NCI-H2081 (cell line): ENCODE results near the gene PAEP.
"Not testable (repeated sequence)": the region's sequence is repeated elsewhere in the genome, so short reads cannot be mapped to it uniquely, and the experiment has no call there.

Experiments used
- DNase-seq, 2 experiments: peaks; one replicate each; lab custom pipeline; 2025; lab: John Stamatoyannopoulos, UW

Gene PAEP

GRCh38 chr9:135526089-135526729 is 35.3 kb upstream of the PAEP start:
- DNase-seq: no peak

GRCh38 chr9:135526730-135527571 is 34.6 kb upstream of the PAEP start:
- DNase-seq: no peak

DNA sequence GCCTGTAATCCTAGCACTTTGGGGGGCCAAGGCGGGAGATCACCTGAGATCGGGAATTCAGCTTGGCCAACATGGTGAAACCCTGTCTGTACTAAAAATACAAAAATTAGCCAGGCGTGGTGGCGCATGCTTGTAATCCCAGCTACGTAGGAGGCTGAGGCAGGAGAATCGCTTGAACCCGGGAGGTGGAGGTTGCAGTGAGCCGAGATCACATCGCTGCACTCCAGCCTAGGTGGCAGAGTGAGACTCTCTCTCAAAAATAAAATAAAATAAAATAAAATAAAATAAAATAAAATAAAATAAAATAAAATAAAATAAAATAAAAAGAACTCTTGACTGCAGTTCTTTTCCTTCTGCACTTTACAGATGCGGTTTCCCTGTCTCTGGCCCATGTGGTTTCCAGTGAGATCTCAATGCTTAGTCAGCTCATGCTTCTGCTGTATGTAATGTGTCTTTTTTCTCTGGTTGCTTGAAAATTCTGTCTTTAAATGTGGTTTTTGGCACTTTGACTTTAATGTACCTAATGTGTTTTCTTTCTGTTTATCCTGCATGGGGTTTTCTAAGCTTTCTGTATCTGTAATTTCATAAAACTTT is 32.6 kb upstream of the PAEP start:
- not testable (repeated sequence) for DNase-seq

DNA sequence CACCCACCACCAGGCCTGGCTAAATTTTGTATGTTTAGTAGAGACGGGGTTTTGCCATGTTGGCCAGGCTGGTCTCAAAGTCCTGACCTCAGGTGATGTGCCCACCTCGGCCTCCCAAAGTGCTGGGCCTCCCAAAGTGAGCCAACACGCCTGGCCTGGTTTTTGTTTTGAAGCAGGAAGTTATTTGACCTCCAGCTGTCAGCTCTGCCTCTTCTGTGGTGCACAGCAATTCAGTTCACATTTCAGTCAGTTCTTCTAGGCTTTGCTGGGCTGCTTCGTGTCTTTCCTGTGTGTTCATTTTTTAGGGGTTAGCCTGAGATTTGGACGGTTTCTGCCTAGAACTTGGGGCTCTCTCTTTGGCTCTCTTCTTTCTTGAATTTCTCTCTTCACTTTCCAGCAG is 31.4 kb upstream of the PAEP start:
- DNase-seq: no peak

DNA sequence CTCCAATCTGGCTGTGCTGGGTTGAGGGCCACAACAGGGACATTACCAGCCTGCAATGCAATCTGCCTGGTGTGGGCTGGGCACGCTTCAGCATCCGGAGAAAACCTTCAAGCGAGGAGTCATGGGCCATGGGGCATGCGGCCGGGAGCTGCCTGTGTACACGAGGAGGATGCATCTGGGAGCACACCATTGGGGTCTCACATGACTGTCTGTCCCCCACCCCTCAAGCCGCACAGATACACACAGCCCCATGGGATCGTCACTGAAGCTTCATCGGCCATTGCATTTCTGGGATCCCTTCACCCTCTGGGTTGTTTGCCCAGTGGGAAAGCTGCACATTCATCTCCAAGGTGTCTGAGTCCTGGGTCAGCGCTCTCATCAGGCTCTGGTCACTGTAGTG is 30.5 kb upstream of the PAEP start:
- DNase-seq: no peak

DNA sequence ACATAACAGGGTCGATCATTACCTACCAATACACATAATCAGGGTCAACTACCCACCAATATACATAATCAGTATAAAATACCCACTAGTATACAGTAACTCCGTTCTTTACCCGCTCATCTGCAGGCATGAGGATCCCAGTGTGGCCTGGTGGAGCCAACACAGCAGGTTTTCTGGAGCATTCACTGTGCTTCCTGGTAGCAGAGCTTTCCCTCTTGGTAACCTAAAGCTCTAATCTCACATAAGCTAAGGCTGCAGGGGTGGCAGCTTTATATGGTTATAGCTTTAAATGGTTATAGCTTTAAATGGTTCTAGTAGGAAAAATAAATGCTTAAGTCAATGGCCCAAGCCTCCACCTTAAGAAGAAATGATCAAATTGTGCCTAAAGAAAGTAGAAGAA is 28.4 kb upstream of the PAEP start:
- DNase-seq: no peak

- DNase-seq: no peak
Observed at GRCh38 chr9:135533674-135534073, 27.9 kb upstream of the PAEP start.

- DNase-seq: not testable (repeated sequence)
Observed at GRCh38 chr9:135534192-135534711, 27.3 kb upstream of the PAEP start.

- not testable (repeated sequence) for DNase-seq
Observed at GRCh38 chr9:135534826-135535225, 26.7 kb upstream of the PAEP start.

DNA sequence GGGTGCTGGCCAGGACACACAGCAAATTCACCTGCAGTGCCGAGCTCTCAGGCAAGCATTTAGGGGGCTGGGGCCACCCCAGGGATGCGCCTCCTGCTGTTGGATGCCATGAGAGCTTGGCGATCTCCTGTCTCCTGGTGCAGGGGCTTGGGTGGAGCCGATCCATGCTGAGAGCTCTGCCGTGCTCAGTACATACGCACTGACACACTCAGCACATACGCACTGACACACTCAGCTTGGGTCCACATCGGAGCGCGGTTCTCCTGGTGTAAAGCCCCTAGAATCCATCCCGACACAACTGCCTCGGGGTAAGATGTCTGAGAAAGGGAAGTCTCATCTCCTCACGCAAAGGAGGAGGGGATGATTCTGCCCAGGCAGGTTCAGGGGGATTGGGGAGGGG is 25.9 kb upstream of the PAEP start:
- not testable (repeated sequence) for DNase-seq

DNA sequence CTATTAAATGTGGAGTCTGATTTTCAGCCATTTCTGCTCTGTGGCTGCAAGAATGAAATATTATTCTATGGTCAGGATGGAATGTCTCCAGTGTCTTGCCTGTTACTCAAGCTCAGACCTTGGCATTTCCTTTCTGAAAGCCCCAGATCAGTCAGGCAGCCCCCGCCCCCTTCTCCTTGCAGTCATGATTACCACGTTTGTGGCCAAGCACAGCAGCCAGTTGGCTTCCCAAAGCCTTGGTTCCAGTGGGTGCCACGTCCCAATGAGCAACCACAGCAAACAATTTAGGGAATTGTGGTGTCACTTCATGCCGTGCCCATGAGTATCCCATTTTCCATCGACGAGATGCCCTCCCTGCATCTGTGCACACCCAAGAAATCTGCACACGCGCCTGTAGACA is 25.3 kb upstream of the PAEP start:
- DNase-seq: no peak

DNA sequence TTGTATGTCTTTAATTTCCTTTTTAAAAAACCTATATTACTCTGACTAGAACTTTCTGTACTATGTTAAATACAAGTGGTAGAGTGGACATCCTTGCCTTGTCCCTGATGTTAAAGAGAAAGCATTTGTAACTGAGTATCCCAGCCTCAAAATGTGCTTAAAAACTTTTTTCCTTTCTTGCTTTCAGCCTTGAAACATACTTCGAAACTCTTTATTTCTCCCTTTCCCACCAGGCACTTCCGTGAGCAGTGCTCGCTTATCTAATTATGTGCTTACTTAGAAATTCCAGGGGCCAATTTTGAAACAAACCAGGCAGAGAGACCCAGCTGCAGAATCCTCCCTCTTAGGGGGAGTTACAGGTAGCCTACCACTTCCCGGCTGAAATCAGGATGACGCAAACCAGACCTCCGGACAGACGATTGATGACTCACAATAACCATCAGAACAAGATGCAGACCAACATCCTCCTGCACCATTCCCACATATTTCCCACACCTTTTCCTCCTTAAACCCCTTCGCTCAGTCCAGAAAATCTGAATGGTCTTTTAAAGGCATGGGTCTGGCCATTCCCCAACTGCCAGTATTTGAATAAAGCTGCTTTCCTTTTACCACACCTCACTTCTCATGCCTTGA is 18.2 kb upstream of the PAEP start:
- DNase-seq: not testable (repeated sequence)

- no peak for DNase-seq
Observed at GRCh38 chr9:135544981-135545635, 16.4 kb upstream of the PAEP start.

GRCh38 chr9:135545646-135546176 is 15.8 kb upstream of the PAEP start, which contains the start of gene OBP2A:
TSS of gene OBP2A (plus strand) at chr9:135546126. CDS start at chr9:135546181, 55 bp downstream.
- DNase-seq: not testable (repeated sequence)

- DNase-seq: not testable (repeated sequence)
Observed at GRCh38 chr9:135546792-135547617, 14.6 kb upstream of the PAEP start.

DNA sequence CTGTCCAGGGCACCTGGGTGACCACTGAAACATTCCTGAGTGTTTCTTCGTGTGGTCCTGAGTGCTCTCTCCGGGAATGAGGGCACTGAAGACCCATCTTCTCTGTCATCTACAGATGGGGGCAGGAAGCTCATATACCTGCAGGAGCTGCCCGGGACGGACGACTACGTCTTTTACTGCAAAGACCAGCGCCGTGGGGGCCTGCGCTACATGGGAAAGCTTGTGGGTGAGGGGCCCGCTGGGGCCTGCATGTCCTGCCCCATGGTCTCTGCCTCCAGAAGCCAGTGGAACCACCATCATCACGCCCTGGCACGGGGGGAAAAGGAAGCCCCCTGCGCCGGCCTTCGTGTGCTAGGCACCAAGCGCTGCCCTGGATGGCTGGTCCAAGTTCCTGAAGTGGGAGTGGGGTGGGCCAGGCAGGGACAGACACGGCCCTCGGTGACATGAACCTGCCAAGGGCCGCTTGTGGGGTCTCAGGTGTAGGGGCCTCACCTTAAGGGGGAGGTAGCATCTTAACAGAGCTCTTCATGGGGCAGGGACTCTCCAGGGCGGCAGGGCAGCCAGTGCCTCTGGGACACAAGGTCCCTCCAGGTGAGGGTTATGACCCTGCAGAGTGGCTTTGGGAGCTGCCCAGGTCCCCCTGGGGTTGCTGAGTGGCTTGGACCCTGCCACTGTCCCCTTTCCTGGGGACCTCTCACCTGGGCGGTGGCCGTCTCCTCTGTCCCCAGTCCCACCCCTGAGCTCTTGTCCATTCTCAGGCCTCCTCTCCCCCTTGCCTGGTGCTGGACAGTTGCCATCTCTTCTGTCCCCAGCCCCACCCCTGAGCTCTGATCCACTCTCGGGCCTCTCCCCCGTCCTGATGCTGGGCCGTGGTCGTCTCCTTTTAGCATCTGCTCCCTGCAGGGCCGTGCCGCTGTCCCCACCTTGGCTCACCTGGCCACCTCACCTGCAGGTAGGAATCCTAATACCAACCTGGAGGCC is 13.5 kb upstream of the PAEP start:
- DNase-seq: no peak

- not testable (repeated sequence) for DNase-seq
Observed at GRCh38 chr9:135549478-135550343, 11.8 kb upstream of the PAEP start.

DNA sequence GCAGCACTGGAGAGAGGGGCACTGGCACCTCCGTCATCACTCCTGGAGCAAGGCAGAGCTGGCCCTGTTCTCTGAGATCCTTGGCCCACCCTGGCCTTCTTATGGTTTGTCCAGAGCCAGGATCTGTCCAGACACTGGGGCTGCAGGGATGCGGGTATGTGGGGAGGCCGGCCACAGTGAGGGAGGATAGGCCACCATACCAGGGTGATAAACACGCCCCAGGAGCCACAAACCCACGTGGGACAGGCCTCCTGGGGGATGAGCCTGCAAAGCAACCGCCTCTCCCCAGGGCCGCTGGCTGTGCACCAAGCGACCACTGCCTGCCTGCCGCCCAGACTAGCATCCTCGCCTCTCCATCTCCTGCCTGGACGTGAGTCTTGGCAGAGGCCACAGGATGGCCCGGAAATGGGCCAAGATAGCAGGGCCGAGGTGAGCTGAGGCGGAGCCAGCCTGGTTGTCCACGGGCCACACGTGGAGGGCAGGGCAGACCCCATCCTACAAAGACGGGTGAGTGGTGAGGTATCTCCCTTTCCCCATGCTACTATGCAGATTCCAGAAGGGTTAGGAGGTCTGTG is 11.1 kb upstream of the PAEP start:
- DNase-seq: no peak
